Kidney epithelial cell (primary cell): ENCODE measurements around the gene EDDM13. TPM values are rescaled to one million over a fixed set of nuclear protein-coding genes. Genes with fewer than 3 reads are reported as not detected.
A peak's percentile ranks its signal among the peaks of the same experiment; 100 is the strongest.

Experiments used
- DNase-seq: peaks from one replicate; pipeline ENCODE4 v3.0.0-alpha.2; 2010; ENCODE audit warnings: low read depth
- H3K27me3 ChIP-seq: 2 replicates; pipeline ENCODE4 v1.6.0; 2011; ENCODE audit warnings: low read length; ENCODE audit not compliant: control insufficient read depth, insufficient read depth
- H3K36me3 ChIP-seq: 2 replicates; pipeline ENCODE4 v1.5.1; 2011; ENCODE audit warnings: low read length; ENCODE audit not compliant: control insufficient read depth, insufficient read depth
- H3K4me3 ChIP-seq: 2 replicates; pipeline ENCODE4 v1.5.1; 2011; ENCODE audit warnings: low read depth, mild to moderate bottlenecking, control low read depth, low read length
- total RNA-seq: library from RNA; depleted of rRNA; stranded (reverse); fragments of >200 nt; gene quantifications from 2 replicates; pipeline ENCODE4 v1.2.3, GENCODE V29; 2015
- TF ChIP-seq, protein P1 (sequence below): IDR thresholded peaks from 2 replicates; pipeline ENCODE4 v1.5.1; 2011; ENCODE audit warnings: mild to moderate bottlenecking, moderate library complexity, low read length, control low read depth, inconsistent platforms; ENCODE audit not compliant: insufficient read depth, poor library complexity, severe bottlenecking

EDDM13 gene
- total RNA-seq, 1 donor from 2014 or later = not detected

DNA sequence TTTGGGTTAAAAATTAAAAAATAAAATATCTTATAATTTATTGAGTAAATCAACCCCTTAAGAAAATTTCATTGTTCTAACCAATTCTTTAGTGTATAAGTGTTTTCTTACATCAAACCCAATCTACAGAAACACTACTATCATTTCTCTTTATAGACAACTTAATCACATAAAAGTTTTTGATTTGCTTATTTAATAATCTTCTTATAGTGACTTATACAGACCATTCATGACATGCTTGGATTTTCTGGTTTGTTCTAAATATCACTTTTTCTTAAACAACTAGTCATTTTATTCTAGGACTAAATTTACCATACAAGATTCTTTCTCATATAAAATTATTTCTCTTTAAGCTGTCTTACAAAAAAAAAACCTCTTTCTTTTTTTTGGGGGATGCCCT is 69.4 kb downstream of the EDDM13 start:
- TF ChIP-seq, protein P1, sequence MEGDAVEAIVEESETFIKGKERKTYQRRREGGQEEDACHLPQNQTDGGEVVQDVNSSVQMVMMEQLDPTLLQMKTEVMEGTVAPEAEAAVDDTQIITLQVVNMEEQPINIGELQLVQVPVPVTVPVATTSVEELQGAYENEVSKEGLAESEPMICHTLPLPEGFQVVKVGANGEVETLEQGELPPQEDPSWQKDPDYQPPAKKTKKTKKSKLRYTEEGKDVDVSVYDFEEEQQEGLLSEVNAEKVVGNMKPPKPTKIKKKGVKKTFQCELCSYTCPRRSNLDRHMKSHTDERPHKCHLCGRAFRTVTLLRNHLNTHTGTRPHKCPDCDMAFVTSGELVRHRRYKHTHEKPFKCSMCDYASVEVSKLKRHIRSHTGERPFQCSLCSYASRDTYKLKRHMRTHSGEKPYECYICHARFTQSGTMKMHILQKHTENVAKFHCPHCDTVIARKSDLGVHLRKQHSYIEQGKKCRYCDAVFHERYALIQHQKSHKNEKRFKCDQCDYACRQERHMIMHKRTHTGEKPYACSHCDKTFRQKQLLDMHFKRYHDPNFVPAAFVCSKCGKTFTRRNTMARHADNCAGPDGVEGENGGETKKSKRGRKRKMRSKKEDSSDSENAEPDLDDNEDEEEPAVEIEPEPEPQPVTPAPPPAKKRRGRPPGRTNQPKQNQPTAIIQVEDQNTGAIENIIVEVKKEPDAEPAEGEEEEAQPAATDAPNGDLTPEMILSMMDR = no peak
- DNase-seq = no peak
- Histone ChIP-seq H3K36me3 (no peaks in the 10 kb centered on the region), H3K27me3 (no peaks in the 10 kb centered on the region), H3K4me3 (no peak overlapping the region)

DNA sequence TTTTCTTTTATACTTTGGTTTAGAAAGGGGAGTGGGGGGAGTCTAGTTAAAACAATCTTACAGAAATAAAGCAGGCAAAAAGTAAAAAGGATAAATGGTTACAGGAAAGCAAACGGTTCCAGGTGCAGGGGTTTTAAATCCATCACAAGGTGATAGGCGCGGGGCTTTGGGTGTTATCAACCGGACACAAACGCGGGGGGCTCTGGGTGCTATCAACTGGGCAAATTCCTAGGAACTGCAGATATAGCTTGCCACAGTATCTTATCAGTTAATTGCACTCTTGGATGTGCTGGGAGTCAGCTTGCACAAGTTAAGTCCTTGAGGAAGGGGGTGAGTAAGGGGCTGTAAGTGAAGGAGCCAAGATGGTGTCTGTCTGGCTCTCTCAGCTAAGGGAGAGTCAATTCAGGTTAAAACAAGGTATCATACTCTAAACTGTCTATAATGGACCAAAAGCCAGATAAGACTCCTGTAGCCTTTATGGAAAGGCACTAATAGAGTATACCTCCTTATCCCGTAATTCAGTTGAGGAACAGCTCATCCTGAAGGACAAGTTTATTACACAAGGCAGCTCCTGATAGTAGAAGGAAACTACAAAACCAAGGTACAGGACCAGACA is 74.7 kb downstream of the EDDM13 start:
- Histone ChIP-seq H3K4me3 (no peak overlapping the region), H3K27me3 (no peaks in the 10 kb centered on the region), H3K36me3 (no peaks in the 10 kb centered on the region)
- TF ChIP-seq, protein P1 = no peak
- DNase-seq = no peak

DNA sequence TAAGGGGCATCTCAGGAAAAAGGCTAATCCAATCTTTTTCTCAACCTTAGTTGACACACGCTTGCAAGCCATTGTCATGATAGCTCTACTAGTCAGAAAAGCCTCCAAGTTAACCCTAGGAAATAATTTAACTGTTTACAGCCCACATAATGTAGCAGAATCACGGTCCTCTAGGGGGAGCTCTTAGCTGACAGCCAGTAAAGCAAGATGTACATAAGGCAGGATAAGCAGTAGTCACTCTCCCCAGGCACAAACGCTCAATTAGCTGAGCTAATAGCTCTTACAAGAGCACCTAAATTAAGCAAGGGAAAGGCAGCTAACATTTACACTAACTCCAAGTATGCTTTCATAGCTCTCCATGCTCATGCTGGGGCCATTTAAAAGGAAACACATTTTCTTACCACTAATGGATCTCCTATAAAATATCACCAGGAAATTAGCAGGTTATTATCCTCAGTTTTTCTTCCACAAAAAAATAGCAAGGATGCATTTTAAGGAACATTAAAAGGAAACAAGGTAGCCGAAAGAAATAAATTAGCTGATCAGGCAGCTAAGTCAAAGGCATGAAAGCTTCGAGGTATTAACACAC is 75.8 kb downstream of the EDDM13 start:
- TF ChIP-seq, protein P1 = no peak
- H3K4me3 ChIP-seq = no peak overlapping the region
- no peak for DNase-seq
- no peaks in the 10 kb centered on the region for H3K36me3 ChIP-seq
- no peaks in the 10 kb centered on the region for H3K27me3 ChIP-seq

DNA sequence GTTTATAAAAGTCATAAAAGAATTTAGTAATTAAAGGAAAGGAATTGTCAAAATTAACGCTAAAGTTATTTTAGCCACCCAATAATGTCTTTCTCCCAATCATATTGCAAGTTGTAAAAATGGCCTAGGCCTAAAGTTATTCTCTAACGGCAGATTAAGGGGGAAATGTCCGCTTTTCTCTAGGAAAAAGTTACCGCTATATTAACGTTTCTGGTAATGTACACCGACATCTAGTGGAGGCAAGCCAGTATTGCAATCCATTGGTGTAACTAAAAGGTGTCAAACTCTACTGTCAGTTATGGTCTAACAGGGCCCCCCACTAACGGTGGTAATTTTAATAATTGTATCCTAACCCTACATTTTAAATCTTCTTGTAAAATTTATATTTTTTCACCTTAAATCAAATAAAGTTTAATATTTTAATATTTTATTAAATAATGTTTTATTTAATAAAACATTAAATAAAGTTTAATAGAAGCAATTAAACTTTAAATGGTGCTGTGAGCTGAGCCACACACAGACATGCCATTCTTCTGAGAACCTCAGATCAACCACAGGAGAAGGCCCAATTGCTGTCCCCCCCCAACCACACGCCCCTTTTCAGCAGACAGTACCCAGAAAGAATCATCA is 78.0 kb downstream of the EDDM13 start:
- Histone ChIP-seq H3K4me3 (no peak overlapping the region), H3K36me3 (no peaks in the 10 kb centered on the region), H3K27me3 (no peaks in the 10 kb centered on the region)
- TF ChIP-seq, protein P1 = peak; percentile 83
- no peak for DNase-seq

DNA sequence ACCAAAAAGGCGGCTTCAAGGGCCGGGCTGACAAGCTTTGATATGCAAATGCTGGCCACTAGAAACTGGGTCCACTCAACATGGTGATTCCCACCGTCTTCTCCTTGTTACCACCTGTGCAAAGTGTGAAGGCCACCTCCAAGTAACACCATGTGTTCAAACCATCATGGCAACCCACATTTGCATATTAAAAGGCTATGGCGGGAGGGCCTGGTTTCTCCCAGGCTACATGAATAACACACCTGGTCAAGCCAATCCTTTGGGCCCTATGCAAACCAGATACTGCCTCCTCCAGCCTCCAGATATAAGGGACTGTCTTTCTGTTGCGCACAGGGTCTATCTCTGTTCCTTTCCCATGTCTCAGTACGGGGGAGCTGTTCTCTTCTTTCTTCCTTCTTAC is 78.7 kb downstream of the EDDM13 start:
- Histone ChIP-seq H3K36me3 (no peaks in the 10 kb centered on the region), H3K27me3 (no peaks in the 10 kb centered on the region), H3K4me3 (no peak overlapping the region)
- no peak for DNase-seq
- TF ChIP-seq, protein P1 = no peak
